Measurements from ENCODE around the gene C1orf52. TPM values are rescaled to one million over a fixed set of nuclear protein-coding genes. Genes with fewer than 3 reads are reported as not detected.

Gene C1orf52
- polyA plus RNA-seq (2012; ENCODE audit: insufficient read depth, insufficient read length, low read depth), result 56.7 TPM

GRCh38 chr1:85259118-85259911 is at the start of gene C1orf52:
TSS of gene C1orf52 (minus strand) at chr1:85259662. CDS start at chr1:85259633, 29 bp downstream.
- DNase-seq, result peak; percentile 93
- Histone ChIP-seq H3K36me3 (no peaks in the 10 kb centered on the region), H3K4me3 (ENCODE audit: low read depth, low read length) (peak within 1 kb of the TSS; percentile 77), H3K9me3 (no peaks in the 10 kb centered on the region), H3K4me1 (no peaks in the 10 kb centered on the region), H3K27me3 (no peaks in the 10 kb centered on the region)
- TF ChIP-seq CTCF (IDR thresholded peaks at IDR 0.05; ENCODE audit: low read depth, low read length), result peak; percentile 66

- no peak for DNase-seq
These were observed 49.4 kb upstream of the C1orf52 start for GRCh38 chr1:85308833-85309350.

GRCh38 chr1:85307987-85308832 is 48.7 kb upstream of the C1orf52 start:
- Histone ChIP-seq H3K4me1 (no peaks in the 10 kb centered on the region), H3K9me3 (no peaks in the 10 kb centered on the region), H3K4me3 (ENCODE audit: low read depth, low read length) (no peak overlapping the region), H3K36me3 (no peaks in the 10 kb centered on the region), H3K27me3 (no peaks in the 10 kb centered on the region)
- DNase-seq, result peak; percentile 81
- TF ChIP-seq CTCF (IDR thresholded peaks at IDR 0.05; ENCODE audit: low read depth, low read length), result peak; percentile 83

More at GRCh38 chr1:85308833-85309350, 49.4 kb upstream of the C1orf52 start:
- no peak for TF ChIP-seq CTCF (IDR thresholded peaks at IDR 0.05; ENCODE audit: low read depth, low read length)
- no peaks in the 10 kb centered on the region for H3K27me3 ChIP-seq
- no peaks in the 10 kb centered on the region for H3K9me3 ChIP-seq
- no peaks in the 10 kb centered on the region for H3K4me1 ChIP-seq
- H3K4me3 ChIP-seq (ENCODE audit: low read depth, low read length), result no peak overlapping the region
- H3K36me3 ChIP-seq, result no peaks in the 10 kb centered on the region

GRCh38 chr1:85306236-85306635 is 46.8 kb upstream of the C1orf52 start:
- no peak for DNase-seq
- Histone ChIP-seq H3K4me3 (ENCODE audit: low read depth, low read length) (no peak overlapping the region), H3K4me1 (no peaks in the 10 kb centered on the region), H3K27me3 (no peaks in the 10 kb centered on the region), H3K36me3 (no peaks in the 10 kb centered on the region), H3K9me3 (no peaks in the 10 kb centered on the region)
- no peak for TF ChIP-seq CTCF (IDR thresholded peaks at IDR 0.05; ENCODE audit: low read depth, low read length)

- no peaks in the 10 kb centered on the region for H3K27me3 ChIP-seq
These were observed 44.1 kb upstream of the C1orf52 start for GRCh38 chr1:85303440-85304162.

More at GRCh38 chr1:85303440-85304162, 44.1 kb upstream of the C1orf52 start:
- no peaks in the 10 kb centered on the region for H3K9me3 ChIP-seq
- TF ChIP-seq CTCF (IDR thresholded peaks at IDR 0.05; ENCODE audit: low read depth, low read length), result no peak
- H3K36me3 ChIP-seq, result no peaks in the 10 kb centered on the region
- peak; percentile 11 for DNase-seq
- no peaks in the 10 kb centered on the region for H3K4me1 ChIP-seq
- no peak overlapping the region for H3K4me3 ChIP-seq (ENCODE audit: low read depth, low read length)
